Inflammatory macrophage treated with lipopolysaccharide for 4 hours (primary cell): ENCODE results near the gene TTC16.
"Not testable (repeated sequence)": the region's sequence is repeated elsewhere in the genome, so short reads cannot be mapped to it uniquely, and the experiment has no call there.

Experiments
- DNase-seq: peaks from one replicate; pipeline ENCODE4 v3.0.0-alpha.2; 2020

TTC16 gene

DNA sequence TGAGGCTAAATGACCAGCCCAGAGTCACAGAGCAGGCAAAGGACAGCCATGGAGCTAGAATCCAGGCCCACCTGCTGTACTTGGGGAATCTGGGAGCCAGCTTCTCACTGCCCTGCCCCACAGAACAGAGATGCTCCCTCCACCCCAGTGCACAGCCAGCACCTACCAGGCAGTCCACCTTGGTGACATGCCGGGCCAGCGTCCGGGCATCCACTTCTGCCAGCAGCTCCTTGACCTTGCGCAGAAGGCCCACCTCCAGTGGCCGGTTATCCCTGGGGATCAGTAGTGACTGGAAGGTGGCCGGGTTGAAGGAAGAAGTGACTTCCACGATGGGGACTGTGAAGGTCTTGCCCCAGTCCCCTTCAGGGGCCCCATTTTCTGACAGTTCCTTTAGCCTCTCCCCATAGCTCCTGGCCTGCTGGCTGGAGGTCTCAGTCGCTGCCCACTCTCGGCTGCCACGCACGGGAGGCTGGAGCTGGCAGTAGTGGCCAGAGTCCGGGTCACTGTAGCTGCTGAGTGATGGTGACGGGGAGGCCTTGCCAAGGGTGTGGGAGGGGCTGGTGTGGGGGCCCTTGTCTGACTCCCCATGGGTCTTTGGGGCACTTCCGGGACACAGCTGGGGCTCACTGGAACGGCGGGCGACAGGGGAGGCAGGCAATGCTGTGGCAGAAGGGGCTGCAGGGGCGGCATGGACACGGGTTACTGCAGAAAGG lies 28.7 kb downstream of the TTC16 start:
- no peak for DNase-seq

DNA sequence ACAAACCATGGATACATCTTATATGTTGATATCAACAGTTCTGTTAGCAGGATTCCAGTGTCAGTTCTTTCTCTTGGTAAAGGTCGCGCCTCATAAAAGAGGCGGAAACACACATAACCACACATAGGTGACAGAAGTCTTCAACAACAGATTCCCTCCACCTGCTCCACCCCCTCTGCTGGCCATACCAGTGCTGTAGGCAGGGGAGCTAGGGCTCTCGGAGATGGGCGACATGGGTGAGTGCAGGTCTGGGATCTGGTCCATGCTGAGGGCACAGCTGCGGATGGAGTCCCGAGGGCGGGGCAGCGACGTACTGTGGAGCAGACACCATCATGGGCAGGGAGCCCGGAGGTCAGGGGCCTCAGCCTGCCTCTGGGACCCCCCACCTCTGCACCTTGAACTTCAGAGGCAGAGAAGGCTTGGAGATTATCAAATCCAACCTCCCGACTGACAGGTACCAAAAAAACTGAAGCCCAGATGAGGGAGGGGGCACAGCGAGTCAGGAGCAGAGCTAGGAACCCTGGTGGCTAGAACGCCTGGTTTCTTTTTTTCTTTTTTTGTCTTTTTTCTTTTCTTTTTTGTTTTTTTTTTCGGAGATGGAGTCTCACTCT lies 31.2 kb downstream of the TTC16 start:
- no peak for DNase-seq

DNA sequence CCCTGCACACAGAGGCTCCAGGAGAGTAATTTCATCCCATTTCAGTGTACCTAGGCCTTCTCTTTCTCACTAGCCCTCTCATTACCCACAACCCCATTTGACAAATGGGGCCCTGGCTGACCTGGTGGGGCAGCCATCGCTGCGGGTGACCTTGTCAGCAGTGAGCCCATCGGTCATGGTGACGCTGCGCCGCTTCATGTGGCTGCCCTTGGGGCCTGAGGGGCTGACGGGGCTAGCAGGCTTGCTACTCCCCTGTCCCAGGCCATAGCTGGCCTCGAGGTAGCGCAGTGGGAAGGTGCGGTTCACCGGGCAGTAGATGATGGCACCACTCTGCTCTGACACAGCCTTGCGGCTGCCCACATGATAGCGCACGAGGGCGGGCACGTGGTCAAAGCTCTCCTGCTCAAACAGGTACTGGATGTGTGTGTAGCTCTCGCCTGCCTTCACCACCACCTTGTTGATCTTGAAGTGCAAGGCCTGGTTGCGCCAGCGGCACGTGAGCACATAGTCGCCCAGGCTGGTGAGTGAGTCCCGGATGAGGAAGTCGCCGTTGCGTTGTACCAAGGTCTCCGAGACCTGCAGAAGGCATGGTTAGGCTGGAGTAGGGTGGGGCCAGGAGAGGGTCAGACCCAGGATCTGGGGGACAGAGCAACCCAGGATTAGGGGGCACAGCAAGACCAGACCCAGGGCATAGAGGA lies 33.4 kb downstream of the TTC16 start:
- DNase-seq: no peak

DNA sequence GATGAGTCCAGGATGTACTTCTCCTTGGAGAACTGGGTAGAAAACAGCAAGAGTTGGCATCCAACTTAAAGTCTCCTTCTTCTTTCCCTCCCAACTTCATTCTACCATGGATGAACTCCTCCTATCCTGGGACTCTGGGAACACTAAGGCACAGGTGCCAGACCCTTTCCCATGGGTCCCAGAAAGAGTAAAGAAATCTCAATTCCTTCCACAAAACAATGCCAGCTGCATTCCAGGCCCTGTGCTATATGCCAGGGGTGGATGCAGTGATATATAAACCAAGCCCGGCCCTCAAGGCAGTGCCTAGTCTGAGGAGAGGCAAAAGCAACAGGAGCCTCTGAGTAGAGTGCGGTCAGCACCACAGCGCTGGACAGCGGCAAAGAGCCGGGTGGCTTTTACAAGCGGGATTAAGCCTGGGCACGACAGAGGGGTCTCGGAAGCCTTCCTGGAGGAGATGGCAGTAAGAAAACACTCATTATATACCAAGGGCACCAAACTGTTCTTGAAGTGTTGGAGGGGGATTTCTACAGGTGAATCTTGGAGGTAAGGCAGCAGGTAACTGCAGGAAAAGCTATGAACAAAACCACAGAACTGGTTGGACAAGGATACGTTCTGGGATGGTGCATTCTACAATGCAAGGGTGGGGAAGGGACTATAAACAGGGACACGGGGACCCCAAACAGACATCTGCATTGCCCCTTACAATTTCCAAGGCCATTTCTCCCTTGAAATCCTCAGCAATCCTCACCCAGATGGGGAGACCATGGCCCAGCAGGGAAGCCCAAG lies 35.6 kb downstream of the TTC16 start:
- no peak for DNase-seq

DNA sequence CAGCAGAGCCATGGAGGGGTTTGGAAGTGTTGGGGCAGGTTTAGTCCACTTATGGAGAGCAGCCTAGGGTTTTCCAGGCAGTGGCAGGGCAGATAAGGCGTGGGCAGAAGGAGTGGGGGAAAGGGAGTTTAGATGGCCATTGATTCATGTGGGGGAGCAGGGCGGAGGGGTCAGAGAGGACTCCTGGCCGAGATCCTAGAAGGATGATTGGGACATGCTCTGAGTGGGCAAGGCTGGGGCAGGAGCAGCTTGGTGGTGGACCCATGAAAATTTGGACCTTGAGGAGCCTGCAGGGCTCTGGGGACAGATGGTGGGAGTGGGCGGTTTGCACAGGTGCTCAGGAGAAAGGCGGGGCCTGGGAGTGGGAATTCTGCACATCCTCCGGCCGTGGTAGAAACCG lies 37.3 kb downstream of the TTC16 start:
- no peak for DNase-seq

DNA sequence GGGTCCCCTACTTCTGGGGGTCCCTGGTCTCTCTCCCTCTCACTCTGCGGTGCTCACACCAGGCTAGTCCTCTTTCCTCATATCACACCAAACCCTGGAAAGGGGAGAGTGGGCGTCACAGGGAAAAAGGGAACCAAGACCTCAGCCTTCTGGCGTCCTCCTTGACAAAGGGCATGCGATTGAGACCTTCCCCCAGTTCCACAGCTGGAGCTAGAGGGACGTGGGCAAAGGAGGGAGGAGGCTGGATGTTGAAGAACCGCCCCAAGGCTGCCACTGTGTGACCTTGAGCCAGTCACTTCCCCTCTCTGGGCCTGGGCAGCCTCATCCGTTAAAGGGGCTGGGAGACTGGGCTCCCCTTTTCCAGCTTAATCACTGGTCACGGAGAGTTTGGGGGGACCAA lies 37.7 kb downstream of the TTC16 start:
- DNase-seq: peak; percentile 41

DNA sequence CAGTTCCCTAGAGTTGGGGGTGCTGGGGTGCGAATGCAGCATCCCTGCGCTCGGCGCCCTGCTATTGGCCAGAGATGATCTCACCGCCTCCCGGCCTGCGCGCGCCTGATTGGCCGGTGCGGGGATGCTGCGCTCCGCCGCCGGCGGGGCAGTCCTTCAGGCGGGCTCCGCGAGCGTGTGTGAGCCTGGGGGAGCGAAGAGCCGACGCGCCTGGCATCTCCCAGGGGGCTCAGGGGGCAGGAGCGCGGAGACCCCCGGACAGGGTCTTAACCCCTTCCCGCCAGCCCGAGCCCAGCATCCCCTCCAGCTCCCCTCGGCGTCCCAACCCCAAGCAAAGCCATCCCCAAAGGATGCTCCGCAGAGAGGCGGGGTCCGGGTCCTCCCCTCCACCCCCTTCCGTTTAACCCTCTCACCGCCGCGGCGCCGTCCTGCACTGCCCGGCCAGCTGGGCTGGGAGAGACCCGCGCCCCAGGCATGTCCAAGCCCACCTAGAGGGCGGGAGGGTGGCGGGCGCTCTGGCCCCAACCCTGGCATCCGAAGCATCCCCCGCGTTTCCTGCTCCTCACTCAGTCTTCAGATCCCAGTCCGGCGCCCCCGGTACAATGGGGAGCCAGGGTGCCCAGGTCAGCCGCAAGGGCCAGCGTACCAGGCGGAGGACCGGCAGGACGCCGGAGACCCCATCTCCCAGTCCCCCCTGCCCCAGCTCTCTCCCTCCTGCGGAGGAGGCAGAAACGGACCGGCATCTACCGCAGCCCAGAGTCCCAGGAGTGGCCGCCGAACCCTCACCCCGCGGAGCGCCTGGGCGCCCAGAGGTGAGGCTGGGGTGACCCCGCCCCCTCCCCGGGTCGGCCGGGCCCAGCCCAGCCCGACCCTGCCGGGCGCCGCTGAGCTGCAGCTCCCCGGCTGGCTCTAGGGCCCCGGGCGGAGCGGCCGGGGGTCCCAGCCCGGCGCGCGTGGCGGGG lies 38.5 kb downstream of the TTC16 start:
- DNase-seq: no peak

DNA sequence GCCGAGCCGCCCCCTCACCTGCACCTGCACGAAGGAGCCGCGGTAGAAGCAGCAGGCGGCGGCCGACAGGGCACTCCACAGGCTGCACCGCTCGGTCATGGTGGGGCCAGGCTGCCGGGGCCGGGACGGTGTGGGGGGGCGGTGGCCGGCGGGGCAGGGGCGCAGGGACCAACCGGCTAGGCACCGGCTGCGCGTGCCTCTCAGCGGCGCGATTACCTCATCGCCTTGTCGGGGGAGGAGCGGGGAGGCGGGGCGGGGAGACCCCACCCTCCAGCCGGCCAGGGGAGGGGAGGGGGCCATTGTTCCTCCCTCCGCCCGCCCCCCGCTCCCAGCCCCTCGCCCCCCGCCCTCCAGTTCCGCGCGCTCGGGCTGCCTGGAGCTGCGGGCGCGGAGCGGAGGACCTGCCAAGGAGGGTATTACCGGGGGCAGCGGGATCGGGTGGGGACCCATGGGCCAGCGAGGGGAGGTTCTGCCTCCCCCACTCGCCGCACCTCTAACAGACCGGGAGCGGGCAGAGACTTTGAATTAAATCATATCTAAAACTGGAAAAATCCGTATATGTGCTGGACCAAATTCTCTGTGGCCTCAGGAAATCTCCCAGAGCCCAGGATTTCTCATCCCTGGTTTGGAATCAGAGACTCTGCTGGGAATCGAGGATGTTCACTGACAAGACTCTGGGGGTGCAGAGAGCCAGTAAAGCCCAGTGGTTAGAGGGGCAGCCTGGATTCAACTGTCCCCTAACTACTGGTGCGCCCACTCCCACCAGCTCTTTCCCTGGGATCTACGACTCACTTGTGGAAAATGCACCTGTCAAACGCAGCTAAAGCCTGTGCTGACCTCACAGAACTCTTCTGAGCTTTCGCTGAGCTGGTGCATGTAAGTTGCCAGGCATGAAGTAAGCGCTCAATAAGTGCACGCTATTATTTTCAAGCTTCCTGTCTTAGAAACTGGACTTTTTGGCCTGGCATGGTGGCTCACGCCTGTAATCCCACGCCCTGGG lies 39.5 kb downstream of the TTC16 start:
- DNase-seq: no peak

DNA sequence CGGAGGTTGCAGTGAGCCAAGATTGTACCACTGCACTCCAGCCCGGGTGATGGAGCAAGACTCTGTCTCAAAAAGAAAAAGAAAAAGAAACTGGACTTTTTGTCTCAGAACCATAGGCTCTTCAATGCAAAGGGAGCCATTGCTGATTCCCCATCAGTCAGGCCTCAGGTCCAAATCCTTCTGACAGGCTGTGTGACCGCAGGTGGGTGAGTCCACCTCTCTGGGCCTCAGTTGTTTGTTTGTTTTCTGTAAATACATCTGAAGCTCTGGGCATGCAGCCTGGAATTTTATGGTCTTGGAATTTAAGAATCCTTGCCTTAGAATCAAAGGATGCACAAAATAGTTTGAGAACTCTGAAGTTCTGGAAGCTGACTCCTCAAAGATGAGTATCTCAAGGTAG lies 40.4 kb downstream of the TTC16 start:
- DNase-seq: no peak

DNA sequence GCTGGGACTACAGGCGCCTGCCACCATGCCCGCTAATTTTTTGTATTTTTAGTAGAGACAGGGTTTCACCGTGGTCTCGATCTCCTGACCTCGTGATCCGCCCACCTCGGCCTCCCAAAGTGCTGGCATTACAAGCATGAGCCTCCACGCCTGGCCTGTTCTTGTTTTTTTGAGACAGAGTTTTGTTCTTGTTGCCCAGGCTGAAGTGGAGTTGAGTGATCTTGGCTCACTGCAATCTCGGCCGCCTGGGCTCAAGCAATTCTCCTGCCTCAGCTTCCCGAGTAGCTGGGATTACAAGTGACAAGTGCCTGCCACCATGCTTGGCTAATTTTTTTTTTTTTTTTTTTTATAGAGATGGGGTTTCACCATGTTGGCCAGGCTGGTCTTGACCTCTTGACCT lies 40.9 kb downstream of the TTC16 start:
- not testable (repeated sequence) for DNase-seq

DNA sequence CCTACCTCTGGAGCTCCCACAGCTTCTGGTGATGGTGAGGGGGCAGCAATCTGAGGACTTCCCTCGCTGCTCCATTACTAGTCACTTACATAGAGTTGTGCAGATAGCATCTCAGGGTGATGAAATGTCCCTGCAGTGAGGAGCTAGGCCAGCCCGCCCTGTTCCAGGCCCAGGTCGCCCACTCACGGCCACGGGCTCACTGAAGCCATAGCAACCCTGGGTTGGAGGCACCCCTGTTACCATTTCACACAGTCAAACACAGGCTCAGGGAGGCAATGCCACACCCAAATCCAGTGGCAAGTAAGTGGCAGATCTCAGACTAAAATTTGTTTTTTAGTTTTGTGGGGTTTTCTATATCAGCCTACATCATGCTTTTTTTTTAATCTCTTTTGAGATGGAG lies 43.0 kb downstream of the TTC16 start:
- DNase-seq: no peak

DNA sequence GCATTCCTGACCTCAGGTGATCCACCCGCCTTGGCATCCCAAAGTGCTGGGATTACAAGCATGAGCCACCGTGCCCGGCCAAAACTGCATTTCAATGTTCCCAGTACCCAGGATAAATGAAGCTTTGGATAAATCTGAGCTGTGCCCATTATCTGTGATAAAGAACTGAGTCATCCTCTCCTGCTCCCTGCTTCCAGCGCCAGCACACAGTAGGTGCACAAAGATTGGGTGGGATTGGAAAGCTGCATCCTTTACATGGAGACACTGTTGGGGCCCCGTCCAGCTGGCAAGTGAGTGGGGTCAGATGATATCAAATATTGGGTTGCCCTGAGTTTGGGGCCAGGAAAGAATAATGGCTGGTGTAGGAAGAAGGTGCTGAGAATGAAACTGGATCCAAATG lies 45.2 kb downstream of the TTC16 start:
- DNase-seq: no peak

DNA sequence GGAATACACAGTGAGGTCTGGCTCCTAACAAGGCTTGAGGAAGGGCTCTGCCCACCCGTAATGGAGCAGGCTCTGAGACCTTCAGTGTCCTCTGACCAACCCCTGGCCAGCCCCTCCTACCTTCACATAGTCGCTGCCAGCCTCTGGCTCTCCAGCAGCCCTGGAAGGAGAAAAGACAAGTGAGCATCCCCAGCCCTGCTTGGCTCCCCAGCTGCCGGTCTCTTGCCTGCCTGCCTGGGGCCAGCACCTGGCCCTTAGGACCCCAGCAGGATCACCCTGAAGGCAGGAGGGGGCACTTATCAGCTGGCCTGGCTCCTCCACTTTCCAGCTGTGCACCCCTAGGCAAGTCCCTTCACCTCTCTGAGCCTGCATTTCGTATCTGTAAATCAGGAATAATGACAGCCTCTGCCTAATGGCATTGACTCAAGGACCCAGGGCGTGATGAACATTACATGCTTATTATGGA lies 45.6 kb downstream of the TTC16 start:
- DNase-seq: no peak

DNA sequence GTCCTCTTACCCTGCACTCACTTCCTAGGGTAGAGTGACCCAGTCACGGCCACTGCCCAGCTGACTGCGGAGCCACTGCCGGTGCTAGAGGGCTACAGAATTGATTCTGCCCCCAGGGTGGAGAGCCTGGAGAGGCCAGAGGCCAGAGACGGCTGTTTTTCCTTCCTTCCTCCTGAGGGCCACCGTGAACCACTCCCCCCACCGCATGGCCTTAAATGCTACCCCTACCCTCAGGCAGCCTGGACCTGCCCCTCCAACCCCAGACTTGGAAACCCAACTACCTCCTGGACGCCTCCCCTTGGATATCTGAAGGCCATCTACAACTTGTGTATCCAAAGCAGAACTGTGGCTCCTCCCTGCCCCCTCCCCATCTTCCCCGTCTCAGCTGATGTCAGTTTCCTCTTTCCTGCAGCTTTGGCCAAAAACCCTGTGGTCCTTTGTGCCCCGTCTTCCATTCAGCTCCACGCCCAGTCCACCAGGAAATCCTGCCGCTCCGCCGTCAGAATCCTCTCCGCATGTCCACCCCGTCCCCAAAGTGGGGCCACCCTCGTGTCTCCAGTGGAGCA lies 46.3 kb downstream of the TTC16 start:
- DNase-seq: peak; percentile 50

DNA sequence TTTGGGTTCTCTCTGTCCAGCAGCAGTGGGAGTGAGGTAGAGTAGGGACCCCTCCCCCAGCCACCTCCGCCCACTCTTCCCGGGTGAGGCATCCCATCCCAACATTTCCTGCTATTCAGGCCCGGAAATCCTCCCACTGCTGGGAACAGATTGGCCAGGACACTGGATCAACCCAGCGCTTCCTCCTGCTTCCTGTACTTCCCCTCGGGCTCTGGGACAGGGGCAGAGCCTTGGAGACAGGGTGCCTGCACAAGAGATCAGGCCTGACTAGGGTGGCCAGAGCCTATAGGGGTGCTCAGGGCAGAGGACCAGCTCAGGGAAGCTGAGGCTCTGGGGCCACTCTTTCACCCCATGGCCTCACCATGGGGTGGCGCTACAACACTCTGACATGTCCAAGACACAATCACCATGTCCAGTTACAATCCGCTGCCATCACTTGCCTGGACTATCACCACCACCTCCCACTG lies 48.1 kb downstream of the TTC16 start:
- peak; percentile 72 for DNase-seq

DNA sequence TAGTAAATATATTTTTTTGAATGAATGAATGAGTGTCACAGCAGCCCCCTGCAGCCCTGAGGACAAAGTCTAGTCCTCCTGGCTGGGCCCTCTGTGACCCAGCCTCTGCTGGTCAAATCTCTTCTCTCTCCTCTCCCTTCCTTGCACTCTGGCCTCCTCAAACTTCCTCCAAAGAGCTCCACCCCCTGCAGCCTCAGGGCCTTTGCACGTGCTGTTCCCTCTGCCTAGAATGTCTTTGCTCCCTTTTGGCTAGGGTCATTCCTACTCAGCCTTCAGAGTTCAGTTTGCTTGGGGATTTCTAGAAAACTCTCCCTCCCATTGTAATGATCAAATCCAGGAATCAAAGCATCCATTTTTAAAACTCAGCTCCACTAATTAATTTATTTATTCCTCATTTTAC lies 49.5 kb downstream of the TTC16 start:
- no peak for DNase-seq

DNA sequence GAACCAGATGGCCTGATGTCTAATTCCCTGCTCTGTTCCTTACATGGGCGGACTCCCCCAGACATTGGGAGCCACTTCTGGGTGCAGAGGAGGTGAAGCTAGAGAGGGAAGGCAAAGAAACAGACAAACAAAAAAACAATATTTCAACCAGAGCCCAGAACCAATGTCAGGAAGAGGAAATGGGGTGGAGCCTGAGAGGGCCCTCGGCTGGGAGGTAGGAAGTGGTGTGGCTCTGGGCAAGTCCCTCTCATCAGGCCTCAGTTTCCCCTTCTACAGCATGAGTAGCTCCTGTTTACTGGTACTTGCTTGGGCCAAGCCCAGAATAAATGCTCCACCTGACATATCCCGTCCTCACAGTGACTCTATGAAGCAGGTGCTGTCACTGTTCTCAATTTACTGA lies 51.5 kb downstream of the TTC16 start:
- no peak for DNase-seq

DNA sequence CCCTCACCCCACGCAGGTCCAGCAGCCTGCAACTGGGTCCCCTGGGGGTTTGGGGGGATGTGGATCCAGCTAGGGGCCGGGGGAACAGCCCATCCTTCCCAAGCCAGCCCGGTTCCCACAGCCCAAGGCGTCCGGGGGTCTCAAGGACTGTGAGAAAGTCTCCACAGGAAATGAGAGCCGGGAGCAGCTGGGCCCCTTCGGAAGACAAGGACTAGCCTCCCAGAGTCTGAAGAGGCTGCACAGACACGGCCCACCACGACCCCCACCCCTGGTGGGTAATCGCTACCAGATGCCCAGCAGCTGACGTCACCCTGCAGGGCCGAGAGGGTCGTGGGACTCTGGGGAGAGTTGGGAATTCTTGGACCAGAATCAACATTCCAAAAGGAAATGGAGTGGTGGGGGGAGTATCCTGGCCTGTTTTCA lies 52.0 kb downstream of the TTC16 start:
- DNase-seq: no peak

DNA sequence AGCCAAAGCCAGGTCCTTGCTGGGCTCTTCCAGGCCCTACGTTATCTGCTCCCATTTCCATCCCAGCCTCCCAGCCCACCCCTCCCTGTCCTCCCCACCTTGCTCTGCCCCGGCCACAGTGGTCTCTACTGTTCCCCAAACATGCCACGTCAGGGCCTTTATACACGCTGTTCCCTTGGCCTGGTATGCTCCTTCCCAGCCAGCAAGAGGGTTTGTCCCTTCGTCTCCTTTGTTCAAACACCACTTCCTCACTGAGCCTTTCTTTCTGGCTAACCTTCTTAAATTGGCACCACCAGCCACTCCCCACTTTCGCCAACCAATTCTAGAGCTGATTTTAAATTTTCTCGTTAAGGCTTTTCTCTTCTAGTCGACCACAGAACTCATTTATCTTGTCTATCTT lies 52.8 kb downstream of the TTC16 start:
- no peak for DNase-seq

DNA sequence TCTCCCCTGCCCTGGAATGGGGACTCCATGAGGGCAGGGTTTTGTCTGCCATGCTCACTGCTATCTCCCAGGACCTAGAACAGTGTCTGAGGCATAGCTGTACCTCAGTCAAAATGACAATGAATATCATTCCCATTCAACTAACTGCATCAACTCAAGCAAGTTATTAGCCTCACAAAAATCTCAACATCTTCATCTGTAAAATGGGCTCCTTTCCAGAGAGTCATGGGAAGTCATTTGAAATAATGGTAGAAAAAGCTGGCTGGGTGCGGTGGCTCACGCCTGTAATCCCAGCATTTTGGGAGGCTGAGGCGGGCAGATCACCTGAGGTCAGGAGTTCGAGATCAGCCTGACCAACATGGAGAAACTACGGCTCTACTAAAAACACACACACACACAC lies 53.2 kb downstream of the TTC16 start:
- DNase-seq: no peak
